Neutrophil (primary cell): ENCODE results near the gene FASN.

Experiments
- H3K27ac ChIP-seq: fragments of 200-600 bp; sonication (generic); 2 replicates; pipeline ENCODE4 v1.5.1; 2016; ENCODE audit warnings: mild to moderate bottlenecking, moderate library complexity
- H3K27me3 ChIP-seq: fragments of 200-600 bp; sonication (generic); 2 replicates; pipeline ENCODE4 v1.6.0; 2016; ENCODE audit warnings: mild to moderate bottlenecking
- H3K36me3 ChIP-seq: fragments of 200-600 bp; sonication (generic); 2 replicates; pipeline ENCODE4 v1.5.1; 2017
- H3K4me1 ChIP-seq, 2 experiments: fragments of 200-600 bp in 1 of 2; sonication (generic) in 1 of 2; 1 replicate in 1 of 2; 2 replicates in 1 of 2; pipeline versions ENCODE4 v1.5.1 to v1.6.1; 2013 to 2016; ENCODE audit warnings: low read depth in 1 of 2, low read length in 1 of 2, mild to moderate bottlenecking in 1 of 2, moderate library complexity in 1 of 2; ENCODE audit not compliant: control insufficient read depth in 1 of 2, insufficient read depth in 1 of 2
- H3K4me3 ChIP-seq, 2 experiments: fragments of 200-600 bp in 1 of 2; sonication (generic) in 1 of 2; 1 replicate in 1 of 2; 2 replicates in 1 of 2; pipeline ENCODE4 v1.5.1; 2013 to 2016; ENCODE audit warnings: low read depth in 1 of 2, low read length in 1 of 2, mild to moderate bottlenecking in 1 of 2, moderate library complexity in 1 of 2
- H3K9me3 ChIP-seq: fragments of 200-600 bp; sonication (generic); 2 replicates; pipeline ENCODE4 v1.5.1; 2016
- TF ChIP-seq, protein P1 (sequence below): fragments of 200-600 bp; sonication (generic); IDR thresholded peaks from 2 replicates; pipeline ENCODE4 v1.5.1; 2016; ENCODE audit warnings: antibody characterized with exemption

Gene FASN

DNA sequence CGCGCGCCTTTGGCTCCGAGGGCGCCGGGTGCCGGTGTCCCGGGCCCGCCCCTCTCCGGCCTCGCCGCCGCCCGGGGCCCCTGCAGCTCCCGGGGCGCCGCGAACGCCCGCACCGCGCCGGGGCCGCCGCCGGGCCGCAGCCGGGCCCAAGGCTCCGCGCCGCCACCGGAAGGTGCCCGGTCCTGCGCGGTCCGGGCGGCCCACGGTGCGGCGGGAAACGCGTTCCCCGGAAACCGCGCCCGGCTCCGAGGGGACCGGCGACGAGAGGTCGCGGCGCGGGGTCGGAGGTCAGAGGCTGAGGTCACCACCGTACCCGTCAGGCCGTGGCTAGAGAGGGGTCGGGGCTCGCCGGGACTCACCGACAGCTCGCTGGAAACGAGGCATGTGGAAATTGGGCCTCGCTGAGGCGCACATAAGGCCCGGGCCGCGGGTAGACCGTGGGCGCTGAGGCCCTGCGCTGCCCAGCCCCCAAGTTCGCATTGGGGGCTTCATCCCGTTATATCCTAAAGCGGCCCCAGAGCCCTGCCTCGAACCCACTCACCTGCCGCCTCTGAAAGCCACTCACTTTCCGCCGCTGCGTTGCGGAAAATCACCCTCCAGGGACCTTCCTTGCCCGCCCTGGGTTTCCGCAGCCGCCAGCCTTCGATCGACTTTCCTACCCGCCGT lies 32.3 kb downstream of the FASN start, which contains the start of gene DUS1L:
TSS of gene DUS1L (minus strand) at position 167 of the 666 bp plus-strand sequence. CDS start 745 bp downstream, outside the sequence.
- H3K36me3 ChIP-seq: peaks cover 28% of the 10 kb centered on the region
- peak within 1 kb of the TSS; percentile 64 to 71 for H3K4me3 ChIP-seq
- H3K9me3 ChIP-seq: no peaks in the 10 kb centered on the region
- H3K27me3 ChIP-seq: peaks cover under 1% of the 10 kb centered on the region
- H3K27ac ChIP-seq: peak within 1 kb of the TSS; percentile 53
- TF ChIP-seq, protein P1, sequence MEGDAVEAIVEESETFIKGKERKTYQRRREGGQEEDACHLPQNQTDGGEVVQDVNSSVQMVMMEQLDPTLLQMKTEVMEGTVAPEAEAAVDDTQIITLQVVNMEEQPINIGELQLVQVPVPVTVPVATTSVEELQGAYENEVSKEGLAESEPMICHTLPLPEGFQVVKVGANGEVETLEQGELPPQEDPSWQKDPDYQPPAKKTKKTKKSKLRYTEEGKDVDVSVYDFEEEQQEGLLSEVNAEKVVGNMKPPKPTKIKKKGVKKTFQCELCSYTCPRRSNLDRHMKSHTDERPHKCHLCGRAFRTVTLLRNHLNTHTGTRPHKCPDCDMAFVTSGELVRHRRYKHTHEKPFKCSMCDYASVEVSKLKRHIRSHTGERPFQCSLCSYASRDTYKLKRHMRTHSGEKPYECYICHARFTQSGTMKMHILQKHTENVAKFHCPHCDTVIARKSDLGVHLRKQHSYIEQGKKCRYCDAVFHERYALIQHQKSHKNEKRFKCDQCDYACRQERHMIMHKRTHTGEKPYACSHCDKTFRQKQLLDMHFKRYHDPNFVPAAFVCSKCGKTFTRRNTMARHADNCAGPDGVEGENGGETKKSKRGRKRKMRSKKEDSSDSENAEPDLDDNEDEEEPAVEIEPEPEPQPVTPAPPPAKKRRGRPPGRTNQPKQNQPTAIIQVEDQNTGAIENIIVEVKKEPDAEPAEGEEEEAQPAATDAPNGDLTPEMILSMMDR: no peak
- H3K4me1 ChIP-seq: peaks cover 16% of the 10 kb centered on the region in 2 experiments

DNA sequence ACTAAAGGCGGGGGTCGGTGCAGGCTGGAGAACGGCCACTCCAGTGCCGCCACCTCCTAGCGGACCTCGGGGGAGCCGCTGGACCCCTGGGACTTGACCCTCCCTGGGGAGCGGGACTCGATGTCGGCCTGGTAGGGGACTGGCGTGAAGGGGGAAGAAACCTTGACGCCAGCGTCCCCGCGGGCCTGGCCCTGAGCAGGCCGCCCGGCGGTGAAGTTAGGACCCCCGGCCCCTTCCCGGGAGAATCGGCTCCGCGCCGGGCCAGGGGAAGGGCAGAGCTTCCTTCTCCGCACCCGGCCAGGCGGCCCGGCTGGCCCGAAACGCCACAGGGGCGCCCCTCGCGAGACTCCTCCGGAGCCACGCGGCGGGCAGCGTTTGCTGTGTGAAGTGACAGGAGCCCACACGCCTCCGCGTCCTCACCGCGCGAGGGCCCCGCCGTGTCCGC lies 32.8 kb downstream of the FASN start:
- Histone ChIP-seq H3K27me3 (no peaks in the 10 kb centered on the region), H3K4me1 (peaks cover 16% of the 10 kb centered on the region in 2 experiments), H3K4me3 (peak overlapping the region; percentile 64 to 71), H3K36me3 (peaks cover 34% of the 10 kb centered on the region), H3K27ac (peak overlapping the region; percentile 53), H3K9me3 (no peaks in the 10 kb centered on the region)
- TF ChIP-seq, protein P1: no peak

DNA sequence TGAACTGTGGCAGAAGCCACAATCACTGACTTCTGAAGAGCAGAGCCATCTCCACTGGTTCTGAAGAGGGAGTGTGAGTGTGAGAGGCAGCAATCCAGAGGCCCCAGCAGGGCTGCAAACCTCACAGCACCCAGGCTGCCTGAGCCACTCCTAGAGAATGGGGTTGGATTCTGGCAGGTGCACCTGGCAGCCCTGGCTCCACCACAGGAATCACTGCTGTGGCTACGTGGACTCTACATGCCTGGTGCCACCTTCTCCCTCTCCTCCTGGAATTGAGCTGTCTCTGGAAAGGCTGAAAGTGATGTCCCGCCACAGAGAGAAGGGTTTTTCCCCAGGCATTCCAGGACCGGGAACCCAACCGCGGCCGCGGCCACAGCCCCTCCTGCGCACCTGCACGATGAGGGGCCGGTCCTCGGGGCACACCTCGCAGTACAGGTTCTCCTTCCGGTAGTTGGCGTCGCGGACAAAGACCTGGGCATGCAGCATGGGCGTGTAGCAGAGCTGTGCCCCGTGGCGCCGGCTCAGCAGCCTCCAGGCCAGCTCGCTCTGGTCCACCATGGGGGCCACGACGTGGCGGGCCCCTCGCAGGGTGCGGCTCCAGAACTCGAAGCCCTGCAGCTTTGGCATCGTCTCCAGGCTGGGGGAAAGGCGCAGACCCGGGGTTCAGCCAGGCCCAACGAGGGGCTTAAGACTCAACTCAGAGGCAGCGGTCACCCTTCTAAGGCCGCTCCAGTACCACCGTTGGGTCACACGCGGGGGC lies 33.4 kb downstream of the FASN start:
- H3K27me3 ChIP-seq: no peaks in the 10 kb centered on the region
- no peak overlapping the region for H3K27ac ChIP-seq
- no peaks in the 10 kb centered on the region for H3K9me3 ChIP-seq
- H3K4me1 ChIP-seq: peaks cover 16% of the 10 kb centered on the region in 2 experiments
- peak overlapping the region; percentile 64 to 71 for H3K4me3 ChIP-seq
- TF ChIP-seq, protein P1: no peak
- H3K36me3 ChIP-seq: peaks cover 40% of the 10 kb centered on the region

DNA sequence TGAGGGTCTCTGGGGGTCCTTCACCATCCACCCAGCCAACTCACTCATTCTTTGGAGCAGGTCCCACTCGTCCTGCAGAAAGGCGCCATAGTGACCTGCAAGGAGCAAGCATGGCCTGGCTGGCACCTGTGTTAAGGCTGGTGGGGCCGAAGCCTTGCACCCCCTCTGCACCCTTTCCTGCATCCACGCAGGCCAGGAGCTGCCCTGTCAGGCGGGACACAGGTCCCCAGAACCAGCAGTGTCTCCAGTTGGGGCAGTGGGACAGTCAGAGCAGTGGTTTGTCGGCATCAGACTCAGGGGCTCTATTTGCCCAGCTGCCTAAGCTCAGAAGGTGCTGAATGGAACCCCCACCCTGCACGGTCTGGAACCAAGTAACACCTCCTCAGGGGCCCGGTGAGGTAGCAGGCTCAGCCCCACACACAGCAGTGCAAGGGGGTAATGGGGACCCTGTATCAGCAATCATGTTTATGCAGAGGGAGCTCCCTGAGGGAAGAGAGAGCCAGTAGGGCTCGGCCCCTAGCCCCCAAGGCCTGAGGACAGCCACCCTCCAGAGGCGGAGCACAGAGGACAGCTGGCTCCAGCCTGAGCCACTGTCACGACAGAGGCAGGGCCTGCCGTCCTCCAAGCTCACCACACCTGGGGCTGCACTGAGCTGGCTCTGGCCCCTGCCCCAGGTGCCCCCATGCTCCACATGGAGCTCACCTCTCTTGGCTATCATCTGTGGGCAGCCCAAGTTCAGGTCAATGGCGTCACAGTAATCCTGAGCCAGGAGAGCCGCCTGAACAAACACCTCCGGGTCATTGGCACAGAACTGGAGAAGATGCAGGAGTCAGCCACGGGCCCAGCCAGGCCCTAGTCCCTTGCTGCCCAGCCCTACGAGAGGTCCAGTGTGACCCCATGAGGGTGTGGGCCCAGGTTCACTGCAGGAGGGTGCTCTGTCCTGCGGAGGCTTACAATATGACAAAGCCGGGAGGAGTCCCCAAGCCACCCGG lies 34.3 kb downstream of the FASN start:
- H3K27me3 ChIP-seq: no peaks in the 10 kb centered on the region
- no peak overlapping the region for H3K27ac ChIP-seq
- peaks cover 49% of the 10 kb centered on the region for H3K36me3 ChIP-seq
- no peaks in the 10 kb centered on the region for H3K9me3 ChIP-seq
- H3K4me3 ChIP-seq: no peak overlapping the region
- peaks cover 16% of the 10 kb centered on the region in 2 experiments for H3K4me1 ChIP-seq
- TF ChIP-seq, protein P1: no peak

DNA sequence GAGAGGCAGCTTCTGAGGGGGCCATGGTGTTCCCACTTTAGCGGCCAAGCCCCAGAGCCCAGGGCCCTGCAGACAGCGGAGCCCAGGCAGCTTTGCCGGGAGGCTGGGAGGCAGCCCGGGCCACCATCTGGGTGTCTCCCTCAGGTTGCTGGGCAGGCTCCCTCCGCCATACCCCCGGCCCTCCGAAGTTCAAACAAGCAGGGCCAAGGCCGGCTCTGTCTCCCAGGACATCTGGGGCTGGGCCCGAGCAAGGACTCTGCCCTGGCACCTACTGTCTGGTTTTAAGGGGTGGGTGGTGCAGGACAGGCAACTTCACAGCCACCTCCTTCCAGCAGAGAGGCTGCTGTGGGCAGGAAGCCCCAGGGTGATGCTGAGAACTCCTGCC lies 35.1 kb downstream of the FASN start:
- peaks cover 56% of the 10 kb centered on the region for H3K36me3 ChIP-seq
- no peak overlapping the region for H3K4me3 ChIP-seq
- H3K27me3 ChIP-seq: no peaks in the 10 kb centered on the region
- no peak overlapping the region for H3K27ac ChIP-seq
- no peaks in the 10 kb centered on the region for H3K9me3 ChIP-seq
- peaks cover 16% of the 10 kb centered on the region in 2 experiments for H3K4me1 ChIP-seq
- TF ChIP-seq, protein P1: no peak
